ENCODE measurements around the gene REXO5.

GRCh38 chr16:20859699-20860098 is 53.4 kb downstream of the REXO5 start:
- TF ChIP-seq CTCF (IDR thresholded peaks at IDR 0.05) (no peak), ZFX (IDR thresholded peaks at IDR 0.05; ENCODE audit: borderline replicate concordance) (no peak)

All from 22Rv1 (cell line).